K562 (cell line): ENCODE results near the gene NRXN3. TPM values are rescaled to one million over a fixed set of nuclear protein-coding genes. Genes with fewer than 3 reads are reported as not detected.

Source experiments
- ATAC-seq: fragments of 200-7000 bp; cut with Tn5 transposase; 3 replicates; pipeline ENCODE4 v1.9.1; 2020; ENCODE audit warnings: moderate library complexity
- BruUV-seq: library from RNA; stranded (reverse); fragments of 400-500 nt; replicated peaks from 2 replicates; lab custom pipeline; 2021; lab: Mats Ljungman, UMichigan
- CTCF ChIA-PET: fragments of 300-600 bp; formaldehyde crosslinking; extraction: SDS; loops from one replicate; lab custom pipeline; 2021; ENCODE audit warnings: low intra/inter-chr PET ratio; lab: Yijun Ruan, JAX
- POLR2A ChIA-PET: fragments of 300-600, 350-650 bp; sonication (Branson Sonifier 250); formaldehyde crosslinking; extraction: SDS; loops from one replicate; lab custom pipeline; 2021; ENCODE audit warnings: antibody characterized with exemption, inconsistent platforms; lab: Yijun Ruan, JAX
- DNase-seq, 4 experiments: peaks; one replicate each; pipeline versions ENCODE4 v3.0.0 to v3.0.0-alpha.2; 2011 to 2018; ENCODE audit warnings: low spot score in 3 of 4, mixed read lengths in 3 of 4; ENCODE audit errors: extremely low read depth in 1 of 4
- FAIRE-seq: peaks from 2 replicates; lab custom pipeline; 2011; peaks lifted over from hg19 to GRCh38; lab: Jason Lieb, UNC
- H2AFZ ChIP-seq: 2 replicates; pipeline ENCODE4 v1.6.0; 2011; ENCODE audit warnings: low read depth, low read length, control low read depth, inconsistent platforms
- H3K27ac ChIP-seq: fragments of 200-600 bp; 3 replicates; pipeline ENCODE4 v1.8.0; 2011; ENCODE audit warnings: low read depth, mild to moderate bottlenecking, control low read depth, inconsistent platforms, low read length, moderate library complexity, mixed read lengths; ENCODE audit errors: extremely low read depth
- H3K27me3 ChIP-seq, 2 experiments: fragments of 300-600 bp in 1 of 2; 2 replicates in 1 of 2; 3 replicates in 1 of 2; pipeline versions ENCODE4 v1.6.0 to v1.8.0; 2011; ENCODE audit warnings: inconsistent platforms in 2 of 2, low read length in 2 of 2, mild to moderate bottlenecking in 1 of 2, mixed read lengths in 1 of 2, moderate library complexity in 1 of 2; ENCODE audit not compliant: control insufficient read depth in 2 of 2, insufficient read depth in 2 of 2
- H3K36me3 ChIP-seq: fragments of 300-600 bp; 3 replicates; pipeline ENCODE4 v1.8.0; 2011; ENCODE audit warnings: mild to moderate bottlenecking, low read length, inconsistent platforms; ENCODE audit not compliant: control insufficient read depth, insufficient read depth
- H3K4me1 ChIP-seq, 2 experiments: fragments of 200-600 bp in 1 of 2; replicated peaks in 1 of 2; 2 replicates in 1 of 2; 3 replicates in 1 of 2; pipeline versions ENCODE4 v1.5.1 to v1.8.0; 2011; ENCODE audit warnings: inconsistent platforms in 2 of 2, low read length in 2 of 2, mild to moderate bottlenecking in 1 of 2, mixed read lengths in 1 of 2, moderate library complexity in 1 of 2; ENCODE audit not compliant: control insufficient read depth in 2 of 2, insufficient read depth in 2 of 2
- H3K4me2 ChIP-seq: 2 replicates; pipeline ENCODE4 v1.6.1; 2011; ENCODE audit warnings: low read length, control low read depth, inconsistent platforms, mixed read lengths; ENCODE audit not compliant: insufficient read depth
- H3K4me3 ChIP-seq: fragments of 200-600 bp; sonication (generic), shearing (Covaris generic); 2 replicates; pipeline ENCODE4 v1.5.1; 2016; ENCODE audit warnings: control low read depth, inconsistent platforms
- H3K79me2 ChIP-seq: fragments of 200-600 bp; 3 replicates; pipeline ENCODE4 v1.8.0; 2011; ENCODE audit warnings: low read length, inconsistent platforms; ENCODE audit not compliant: control insufficient read depth, insufficient read depth
- H3K9ac ChIP-seq, 2 experiments: 2 replicates each; pipeline versions ENCODE4 v1.6.0 to v1.6.1; 2011; ENCODE audit warnings: low read depth in 2 of 2, low read length in 2 of 2, control low read depth in 1 of 2, inconsistent platforms in 1 of 2, mild to moderate bottlenecking in 1 of 2, mixed read lengths in 1 of 2; ENCODE audit not compliant: insufficient read depth in 1 of 2
- H3K9me1 ChIP-seq: one replicate; pipeline ENCODE4 v1.6.0; 2011; ENCODE audit warnings: inconsistent platforms, mild to moderate bottlenecking, low read length, moderate library complexity; ENCODE audit not compliant: control insufficient read depth, insufficient read depth
- H3K9me3 ChIP-seq: replicated peaks from 2 replicates; pipeline ENCODE4 v1.5.1; 2011; ENCODE audit warnings: low read depth, low read length, inconsistent platforms; ENCODE audit not compliant: control insufficient read depth, insufficient read depth
- H4K20me1 ChIP-seq: replicated peaks from 2 replicates; pipeline ENCODE4 v1.6.1; 2011; ENCODE audit warnings: low read length, inconsistent platforms, mixed read lengths; ENCODE audit not compliant: control insufficient read depth, insufficient read depth
- C11orf30 ChIP-seq: fragments of 450-650 bp; IDR thresholded peaks from 2 replicates; pipeline ENCODE4 v1.6.1; 2016; ENCODE audit warnings: low read depth, mild to moderate bottlenecking
- FOXJ3 ChIP-seq: sonication (generic); formaldehyde crosslinking; IDR thresholded peaks from 2 replicates; pipeline ENCODE4 v1.4.0; 2020; ENCODE audit warnings: mild to moderate bottlenecking, missing genetic modification reagents
- HDAC6 ChIP-seq: IDR thresholded peaks from 2 replicates; pipeline ENCODE4 v1.6.1; 2012; ENCODE audit warnings: low read depth, mild to moderate bottlenecking, control low read depth, inconsistent platforms, low read length, moderate library complexity
- KLF6 ChIP-seq: fragments of 250-450 bp; sonication (Bioruptor Pico); IDR thresholded peaks from 2 replicates; pipeline ENCODE4 v1.4.0; 2020; ENCODE audit warnings: mild to moderate bottlenecking, moderate library complexity, borderline replicate concordance
- POLR3A ChIP-seq: IDR thresholded peaks from 2 replicates; pipeline ENCODE4 v1.6.1; 2011; ENCODE audit warnings: borderline replicate concordance, mild to moderate bottlenecking, moderate library complexity; ENCODE audit not compliant: insufficient read length, insufficient read depth; ENCODE audit errors: extremely low read depth
- TAF15 ChIP-seq: fragments of 200-400 bp; formaldehyde crosslinking; IDR thresholded peaks from 2 replicates; pipeline ENCODE4 v1.6.1; 2017; ENCODE audit warnings: mild to moderate bottlenecking, low read depth, low read length, moderate library complexity
- ZNF561 ChIP-seq: fragments of 450-650 bp; formaldehyde crosslinking; conservative IDR thresholded peaks from 2 replicates; pipeline ENCODE4 v1.4.0; 2020; ENCODE audit warnings: mild to moderate bottlenecking, moderate library complexity
- ZNF79 ChIP-seq: fragments of 250-450 bp; sonication (Bioruptor Pico); IDR thresholded peaks from 2 replicates; pipeline ENCODE4 v1.4.0; 2020; ENCODE audit warnings: low read depth, mild to moderate bottlenecking, moderate library complexity
- WGBS: fragments of 100-300 bp; shearing (Covaris generic); methylation state at CpG from one replicate; pipeline ENCODE4 v1.1.6; 2016; ENCODE audit warnings: low coverage, mixed read lengths; ENCODE audit not compliant: insufficient coverage; ENCODE audit errors: missing lambda C conversion rate; 5-methylcytosine and 5-hydroxymethylcytosine counted together
- in situ Hi-C: fragments of 300-500 bp; cut with MboI; formaldehyde crosslinking; loops from 4 replicates; pipeline ENCODE4 v1.15.0; 2018; ENCODE audit warnings: inconsistent platforms, mixed read lengths
- intact Hi-C: fragments of 100-400 bp; cut with micrococcal nuclease; formaldehyde crosslinking; loops from 2 replicates; pipeline ENCODE4 v1.14.2; 2022
- polyA plus RNA-seq, 8 experiments: library from polyadenylated mRNA; depleted of rRNA in 4 of 8; stranded (reverse) in 5 of 8; unstranded in 3 of 8; fragments of >200 nt; fragmentation: Nextera tagmentation in 2 of 8; fragmentation: Illumina TruSeq in 1 of 8; extraction: Ambion mirVana in 2 of 8; extraction: Trizol in 1 of 8; gene quantifications; 2 replicates each; pipeline versions ENCODE4 v1.2.1 to v1.2.3, GENCODE V29; 2011 to 2014; ENCODE audit warnings: inconsistent platforms in 1 of 8, missing spikeins in 1 of 8
- total RNA-seq, 7 experiments: library from RNA; depleted of rRNA in 6 of 7; stranded (reverse); fragments of >200 nt in 6 of 7; fragmentation: Illumina TruSeq in 2 of 7; extraction: Trizol in 2 of 7; gene quantifications; 2 replicates each; pipeline versions ENCODE4 v1.2.1 to v1.2.3, GENCODE V29; 2011 to 2021; ENCODE audit warnings: low replicate concordance in 1 of 7
- TF ChIP-seq, protein P1 (sequence below): sonication (generic); formaldehyde crosslinking; IDR thresholded peaks from 2 replicates; pipeline ENCODE4 v1.8.0; 2022; ENCODE audit warnings: missing genetic modification reagents, mild to moderate bottlenecking, moderate library complexity, borderline replicate concordance
- TF ChIP-seq, protein P2 (sequence below): fragments of 250-450 bp; sonication (Bioruptor Pico); IDR thresholded peaks from 2 replicates; pipeline ENCODE4 v1.5.0; 2020; ENCODE audit warnings: mild to moderate bottlenecking
- TF ChIP-seq, protein P3 (sequence below): sonication (generic); formaldehyde crosslinking; IDR thresholded peaks from 2 replicates; pipeline ENCODE4 v1.9.0; 2022; ENCODE audit warnings: mild to moderate bottlenecking, missing genetic modification reagents
- TF ChIP-seq, protein P4 (sequence below): sonication (generic); formaldehyde crosslinking; IDR thresholded peaks from 2 replicates; pipeline ENCODE4 v1.8.1; 2023; ENCODE audit warnings: mild to moderate bottlenecking, missing genetic modification reagents

The NRXN3 gene
- total and polyA plus RNA-seq, 9 of the 15 experiments (the other 6 are each of a cell fraction or from before 2014, with no cell fraction given): 0.09 TPM; not detected in 8

DNA sequence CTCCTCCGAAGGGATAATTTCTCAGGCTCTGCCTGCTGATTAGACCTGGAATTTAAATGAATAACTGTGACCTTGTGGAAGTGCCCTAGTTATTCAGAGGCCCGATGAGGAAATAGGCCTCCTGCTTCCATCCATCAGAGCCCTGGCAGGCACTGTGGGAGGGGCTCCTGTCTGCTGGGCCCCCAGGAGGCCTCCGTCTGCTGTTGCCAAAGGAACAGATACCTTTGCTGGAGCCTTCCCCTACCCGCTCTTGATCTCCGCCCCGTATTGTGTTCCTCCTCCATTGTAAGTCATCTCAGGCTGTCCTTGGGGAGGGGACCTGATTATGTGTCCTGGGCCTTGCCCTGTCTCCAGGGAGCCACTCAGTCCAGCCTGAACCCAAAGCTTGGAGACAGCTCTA, 112.3 kb downstream of the NRXN3 start:
- intact Hi-C loops: no loop called here
- in situ Hi-C loops: no loop called here
- H4K20me1 ChIP-seq: no peaks in the 10 kb centered on the region
- no peak for FAIRE-seq
- ChIA-PET CTCF (no interaction called here), POLR2A (no interaction called here)
- H2AFZ ChIP-seq: no peak overlapping the region
- H3K9me3 ChIP-seq: no peaks in the 10 kb centered on the region
- no peak for DNase-seq
- H3K27me3 ChIP-seq: peaks cover 0 to 6% of the 10 kb centered on the region in 2 experiments; a peak in 1 of 5 replicates
- H3K9me1 ChIP-seq: no peaks in the 10 kb centered on the region
- ATAC-seq: no peak
- no peak overlapping the region for H3K27ac ChIP-seq
- no peak for TF ChIP-seq HDAC6
- TF ChIP-seq ZNF561 (CRISPR knock-in tag): no peak
- no peak for TF ChIP-seq POLR3A
- TF ChIP-seq TAF15: no peak
- no peak overlapping the region for H3K9ac ChIP-seq
- no peaks in the 10 kb centered on the region for H3K36me3 ChIP-seq
- 2% methylated on average over 5 of the region's 6 CpGs for WGBS
- no peak overlapping the region for H3K4me2 ChIP-seq
- no peaks in the 10 kb centered on the region for H3K79me2 ChIP-seq
- no peaks in the 10 kb centered on the region; a peak in 1 of 5 replicates for H3K4me1 ChIP-seq
- no peak overlapping the region for H3K4me3 ChIP-seq
- BruUV-seq: no TSS peak

DNA sequence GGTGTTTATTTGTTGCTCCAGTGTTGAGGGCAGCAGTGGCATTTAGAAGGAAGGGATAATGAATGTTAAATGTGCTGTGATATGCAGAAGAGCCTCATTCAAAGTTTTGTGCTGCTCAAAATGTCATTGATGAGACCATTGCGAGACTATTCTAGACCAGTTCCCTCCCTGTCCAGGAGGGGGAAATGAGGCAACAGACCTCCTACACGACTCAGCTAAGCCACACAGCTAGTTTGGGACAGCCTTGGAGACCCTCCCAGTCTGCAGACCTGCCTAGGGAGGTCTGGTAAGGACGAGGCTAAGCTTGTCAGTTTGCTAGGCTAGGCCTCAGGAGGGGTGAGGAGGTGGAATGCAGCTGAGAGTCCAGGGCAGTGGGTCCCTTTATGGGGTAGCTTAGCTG, 116.0 kb downstream of the NRXN3 start:
- Histone ChIP-seq H3K4me3 (no peak overlapping the region), H3K4me2 (no peak overlapping the region), H3K27ac (no peak overlapping the region), H3K9me1 (no peaks in the 10 kb centered on the region), H3K9ac (no peak overlapping the region), H3K36me3 (no peaks in the 10 kb centered on the region), H2AFZ (no peak overlapping the region), H3K27me3 (peaks cover 0 to 6% of the 10 kb centered on the region in 2 experiments; a peak in 1 of 5 replicates), H3K79me2 (no peaks in the 10 kb centered on the region), H3K9me3 (no peaks in the 10 kb centered on the region), H4K20me1 (no peaks in the 10 kb centered on the region), H3K4me1 (no peaks in the 10 kb centered on the region; a peak in 1 of 5 replicates)
- intact Hi-C loops (no loop called here), in situ Hi-C loops (no loop called here)
- FAIRE-seq (no peak), ATAC-seq (no peak), DNase-seq (peak in 1 of 4 experiments; percentile 5)
- 0% methylated on average over 3 of the region's 3 CpGs for WGBS
- ChIA-PET POLR2A (no interaction called here), CTCF (no interaction called here)
- BruUV-seq: no TSS peak
- no peak for TF ChIP-seq KLF6 (CRISPR knock-in tag)
- TF ChIP-seq, protein P1, sequence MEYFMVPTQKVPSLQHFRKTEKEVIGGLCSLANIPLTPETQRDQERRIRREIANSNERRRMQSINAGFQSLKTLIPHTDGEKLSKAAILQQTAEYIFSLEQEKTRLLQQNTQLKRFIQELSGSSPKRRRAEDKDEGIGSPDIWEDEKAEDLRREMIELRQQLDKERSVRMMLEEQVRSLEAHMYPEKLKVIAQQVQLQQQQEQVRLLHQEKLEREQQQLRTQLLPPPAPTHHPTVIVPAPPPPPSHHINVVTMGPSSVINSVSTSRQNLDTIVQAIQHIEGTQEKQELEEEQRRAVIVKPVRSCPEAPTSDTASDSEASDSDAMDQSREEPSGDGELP (CRISPR knock-in tag): no peak
- TF ChIP-seq ZNF79: no peak
- TF ChIP-seq, protein P2, sequence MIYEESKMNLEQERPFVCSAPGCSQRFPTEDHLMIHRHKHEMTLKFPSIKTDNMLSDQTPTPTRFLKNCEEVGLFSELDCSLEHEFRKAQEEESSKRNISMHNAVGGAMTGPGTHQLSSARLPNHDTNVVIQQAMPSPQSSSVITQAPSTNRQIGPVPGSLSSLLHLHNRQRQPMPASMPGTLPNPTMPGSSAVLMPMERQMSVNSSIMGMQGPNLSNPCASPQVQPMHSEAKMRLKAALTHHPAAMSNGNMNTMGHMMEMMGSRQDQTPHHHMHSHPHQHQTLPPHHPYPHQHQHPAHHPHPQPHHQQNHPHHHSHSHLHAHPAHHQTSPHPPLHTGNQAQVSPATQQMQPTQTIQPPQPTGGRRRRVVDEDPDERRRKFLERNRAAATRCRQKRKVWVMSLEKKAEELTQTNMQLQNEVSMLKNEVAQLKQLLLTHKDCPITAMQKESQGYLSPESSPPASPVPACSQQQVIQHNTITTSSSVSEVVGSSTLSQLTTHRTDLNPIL (CRISPR knock-in tag): no peak
- TF ChIP-seq, protein P3, sequence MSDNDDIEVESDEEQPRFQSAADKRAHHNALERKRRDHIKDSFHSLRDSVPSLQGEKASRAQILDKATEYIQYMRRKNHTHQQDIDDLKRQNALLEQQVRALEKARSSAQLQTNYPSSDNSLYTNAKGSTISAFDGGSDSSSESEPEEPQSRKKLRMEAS (CRISPR knock-in tag): no peak
- no peak for TF ChIP-seq C11orf30
- TF ChIP-seq, protein P4, sequence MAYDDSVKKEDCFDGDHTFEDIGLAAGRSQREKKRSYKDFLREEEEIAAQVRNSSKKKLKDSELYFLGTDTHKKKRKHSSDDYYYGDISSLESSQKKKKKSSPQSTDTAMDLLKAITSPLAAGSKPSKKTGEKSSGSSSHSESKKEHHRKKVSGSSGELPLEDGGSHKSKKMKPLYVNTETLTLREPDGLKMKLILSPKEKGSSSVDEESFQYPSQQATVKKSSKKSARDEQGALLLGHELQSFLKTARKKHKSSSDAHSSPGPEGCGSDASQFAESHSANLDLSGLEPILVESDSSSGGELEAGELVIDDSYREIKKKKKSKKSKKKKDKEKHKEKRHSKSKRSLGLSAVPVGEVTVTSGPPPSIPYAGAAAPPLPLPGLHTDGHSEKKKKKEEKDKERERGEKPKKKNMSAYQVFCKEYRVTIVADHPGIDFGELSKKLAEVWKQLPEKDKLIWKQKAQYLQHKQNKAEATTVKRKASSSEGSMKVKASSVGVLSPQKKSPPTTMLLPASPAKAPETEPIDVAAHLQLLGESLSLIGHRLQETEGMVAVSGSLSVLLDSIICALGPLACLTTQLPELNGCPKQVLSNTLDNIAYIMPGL: no peak
- no peak for TF ChIP-seq FOXJ3 (CRISPR knock-in tag)
